DOHH2 (cell line): Measurements from ENCODE around the gene ADO.

Experiments used
- H3F3A ChIP-seq: fragments of 200-600 bp; sonication (generic), shearing (Covaris generic); 2 replicates; pipeline ENCODE4 v1.6.0; 2016; ENCODE audit warnings: antibody characterized with exemption, mild to moderate bottlenecking; ENCODE audit not compliant: control insufficient read depth, insufficient read depth
- H3K27ac ChIP-seq: fragments of 200-600 bp; sonication (generic); 2 replicates; pipeline ENCODE4 v1.5.1; 2014; ENCODE audit warnings: low read depth, mild to moderate bottlenecking, low read length, moderate library complexity
- H3K27me3 ChIP-seq: fragments of 200-600 bp; sonication (generic); 2 replicates; pipeline ENCODE4 v1.6.1; 2014; ENCODE audit warnings: mild to moderate bottlenecking, low read length, mixed read lengths; ENCODE audit not compliant: control insufficient read depth
- H3K36me3 ChIP-seq: fragments of 200-600 bp; sonication (generic); 2 replicates; pipeline ENCODE4 v1.6.1; 2014; ENCODE audit warnings: mild to moderate bottlenecking, low read length, moderate library complexity, mixed read lengths; ENCODE audit not compliant: control insufficient read depth
- H3K4me1 ChIP-seq: fragments of 200-600 bp; sonication (generic); 2 replicates; pipeline ENCODE4 v1.6.1; 2014; ENCODE audit warnings: mild to moderate bottlenecking, low read length, mixed read lengths; ENCODE audit not compliant: control insufficient read depth
- H3K4me2 ChIP-seq: fragments of 200-600 bp; sonication (generic); 2 replicates; pipeline ENCODE4 v1.6.0; 2014; ENCODE audit warnings: mild to moderate bottlenecking, low read length, moderate library complexity
- H3K4me3 ChIP-seq: fragments of 200-600 bp; sonication (generic); 2 replicates; pipeline ENCODE4 v1.5.1; 2014; ENCODE audit warnings: mild to moderate bottlenecking, low read length, mixed read lengths
- H3K79me2 ChIP-seq: fragments of 200-600 bp; sonication (generic); 2 replicates; pipeline ENCODE4 v1.6.1; 2014; ENCODE audit warnings: mild to moderate bottlenecking, low read length, mixed read lengths; ENCODE audit not compliant: control insufficient read depth
- H3K9me2 ChIP-seq: fragments of 200-600 bp; sonication (generic); replicated peaks from 2 replicates; pipeline ENCODE4 v1.6.1; 2014; ENCODE audit warnings: mild to moderate bottlenecking, low read length, mixed read lengths; ENCODE audit not compliant: control insufficient read depth
- H3K9me3 ChIP-seq: fragments of 200-600 bp; sonication (generic); 2 replicates; pipeline ENCODE4 v1.6.1; 2014; ENCODE audit warnings: antibody characterized with exemption, low read length, mixed read lengths; ENCODE audit not compliant: control insufficient read depth, insufficient read depth
- H4K20me1 ChIP-seq: fragments of 200-600 bp; sonication (generic); 2 replicates; pipeline ENCODE4 v1.6.0; 2014; ENCODE audit warnings: low read depth, mild to moderate bottlenecking, antibody characterized with exemption, low read length, moderate library complexity; ENCODE audit not compliant: control insufficient read depth, insufficient read depth
- EZH2phosphoT487 ChIP-seq: fragments of 200-600 bp; sonication (generic); IDR thresholded peaks from 2 replicates; pipeline ENCODE4 v1.6.1; 2017; ENCODE audit warnings: borderline replicate concordance, mild to moderate bottlenecking, antibody characterized with exemption, low read length, moderate library complexity, mixed read lengths
- TF ChIP-seq, protein P1 (sequence below): fragments of 200-600 bp; sonication (generic); IDR thresholded peaks from one replicate; pipeline ENCODE4 v1.5.1; 2014; ENCODE audit warnings: antibody characterized with exemption, mild to moderate bottlenecking, low read depth, low read length; ENCODE audit not compliant: poor library complexity, severe bottlenecking

ADO gene

DNA sequence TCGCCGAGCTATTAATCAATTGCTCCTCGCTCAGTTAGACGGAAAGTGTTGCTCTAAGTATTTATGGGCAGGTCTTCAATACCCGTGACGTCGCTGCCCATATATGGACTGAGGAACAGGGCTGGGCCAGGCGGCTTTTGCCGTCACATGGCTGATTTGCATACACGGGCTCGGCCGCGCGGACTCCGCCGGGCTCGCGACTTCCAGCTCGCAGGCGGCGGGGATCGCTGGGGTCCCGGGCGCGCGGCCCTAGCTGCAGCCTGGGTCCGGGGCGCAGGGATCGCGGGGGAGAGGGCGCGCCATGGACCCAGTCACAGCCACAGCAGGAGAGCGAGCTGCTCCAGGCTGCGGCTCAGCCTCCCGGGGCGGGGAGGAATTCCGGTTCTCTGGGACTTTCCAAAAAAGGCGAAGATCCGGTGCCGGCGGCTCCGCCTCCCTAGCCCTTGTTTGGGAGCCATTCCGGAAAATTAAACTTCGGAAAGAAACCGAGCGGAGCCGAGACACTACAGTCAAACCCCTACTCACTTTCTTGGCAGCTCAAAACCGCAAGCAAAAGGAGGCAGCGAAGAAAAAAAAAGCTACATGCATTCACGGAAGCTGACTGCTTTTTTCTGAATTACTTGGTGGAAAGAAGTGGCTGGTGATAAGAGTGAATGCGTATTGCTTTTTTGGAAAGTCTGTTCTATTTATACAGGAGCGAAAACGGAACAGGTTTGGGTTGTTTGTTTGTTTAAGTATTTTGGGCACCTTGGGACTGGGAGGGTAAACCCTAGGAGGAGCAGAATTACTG lies 12.0 kb downstream of the ADO start, which contains the start of gene EGR2:
Gene EGR2, minus strand, starts transcription at position 36 of the 790 bp plus-strand sequence. CDS start 337 bp downstream, outside the sequence.
- H4K20me1 ChIP-seq = peaks cover 9% of the 10 kb centered on the region; the same call in 1 of the 2 replicates
- H3K4me2 ChIP-seq = peak within 1 kb of the TSS; percentile 98
- no peaks in the 10 kb centered on the region for H3K9me2 ChIP-seq
- H3F3A ChIP-seq = peaks cover 15% of the 10 kb centered on the region
- H3K79me2 ChIP-seq = no peaks in the 10 kb centered on the region
- H3K4me1 ChIP-seq = peaks cover 30% of the 10 kb centered on the region
- H3K27me3 ChIP-seq = peaks cover 41% of the 10 kb centered on the region
- no peaks in the 10 kb centered on the region for H3K36me3 ChIP-seq
- peak within 1 kb of the TSS; percentile 77 for H3K27ac ChIP-seq
- H3K4me3 ChIP-seq = peak within 1 kb of the TSS; percentile 78
- TF ChIP-seq EZH2phosphoT487 = no peak
- TF ChIP-seq, protein P1, sequence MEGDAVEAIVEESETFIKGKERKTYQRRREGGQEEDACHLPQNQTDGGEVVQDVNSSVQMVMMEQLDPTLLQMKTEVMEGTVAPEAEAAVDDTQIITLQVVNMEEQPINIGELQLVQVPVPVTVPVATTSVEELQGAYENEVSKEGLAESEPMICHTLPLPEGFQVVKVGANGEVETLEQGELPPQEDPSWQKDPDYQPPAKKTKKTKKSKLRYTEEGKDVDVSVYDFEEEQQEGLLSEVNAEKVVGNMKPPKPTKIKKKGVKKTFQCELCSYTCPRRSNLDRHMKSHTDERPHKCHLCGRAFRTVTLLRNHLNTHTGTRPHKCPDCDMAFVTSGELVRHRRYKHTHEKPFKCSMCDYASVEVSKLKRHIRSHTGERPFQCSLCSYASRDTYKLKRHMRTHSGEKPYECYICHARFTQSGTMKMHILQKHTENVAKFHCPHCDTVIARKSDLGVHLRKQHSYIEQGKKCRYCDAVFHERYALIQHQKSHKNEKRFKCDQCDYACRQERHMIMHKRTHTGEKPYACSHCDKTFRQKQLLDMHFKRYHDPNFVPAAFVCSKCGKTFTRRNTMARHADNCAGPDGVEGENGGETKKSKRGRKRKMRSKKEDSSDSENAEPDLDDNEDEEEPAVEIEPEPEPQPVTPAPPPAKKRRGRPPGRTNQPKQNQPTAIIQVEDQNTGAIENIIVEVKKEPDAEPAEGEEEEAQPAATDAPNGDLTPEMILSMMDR = no peak
- H3K9me3 ChIP-seq = no peaks in the 10 kb centered on the region

DNA sequence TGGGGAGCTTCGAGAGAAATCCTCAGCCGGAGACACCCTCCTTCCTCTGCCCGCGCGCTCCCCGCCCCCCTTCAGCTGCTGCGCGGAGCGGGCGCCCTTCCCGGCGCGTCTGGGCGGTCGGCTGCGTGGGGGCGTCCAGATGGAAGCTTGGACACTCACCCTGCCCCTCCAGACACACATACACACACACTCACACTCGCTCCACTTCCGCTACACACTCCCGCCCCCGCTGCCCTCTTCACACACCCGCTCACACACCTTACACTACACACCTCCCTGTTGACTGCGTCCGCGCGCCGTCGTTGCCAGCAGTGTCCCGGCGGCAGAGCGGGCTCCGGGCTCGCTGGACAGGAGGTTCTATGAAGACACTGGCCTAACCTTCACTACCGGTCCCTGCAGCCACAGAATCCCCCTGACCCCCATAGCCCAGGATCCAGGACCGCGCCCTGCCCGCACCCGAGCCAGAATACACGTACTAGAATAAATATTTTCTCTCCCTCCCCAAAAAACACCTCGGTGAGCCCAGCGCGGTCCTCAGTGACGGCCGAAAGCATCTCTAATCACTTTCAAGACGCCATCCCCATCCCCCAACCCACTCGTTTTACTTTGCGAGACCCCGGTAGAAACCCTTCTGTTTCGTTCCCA lies 12.7 kb downstream of the ADO start:
- H3K79me2 ChIP-seq = no peaks in the 10 kb centered on the region
- TF ChIP-seq, protein P1 = no peak
- no peak for TF ChIP-seq EZH2phosphoT487
- peaks cover 30% of the 10 kb centered on the region for H3K4me1 ChIP-seq
- peaks cover 9% of the 10 kb centered on the region; the same call in 1 of the 2 replicates for H4K20me1 ChIP-seq
- peak overlapping the region; percentile 98 for H3K4me2 ChIP-seq
- H3K27me3 ChIP-seq = peaks cover 41% of the 10 kb centered on the region
- no peaks in the 10 kb centered on the region for H3K9me3 ChIP-seq
- H3K36me3 ChIP-seq = no peaks in the 10 kb centered on the region
- H3K27ac ChIP-seq = peak overlapping the region; percentile 77
- peak overlapping the region; percentile 78 for H3K4me3 ChIP-seq
- no peaks in the 10 kb centered on the region for H3K9me2 ChIP-seq
- peaks cover 7% of the 10 kb centered on the region for H3F3A ChIP-seq

DNA sequence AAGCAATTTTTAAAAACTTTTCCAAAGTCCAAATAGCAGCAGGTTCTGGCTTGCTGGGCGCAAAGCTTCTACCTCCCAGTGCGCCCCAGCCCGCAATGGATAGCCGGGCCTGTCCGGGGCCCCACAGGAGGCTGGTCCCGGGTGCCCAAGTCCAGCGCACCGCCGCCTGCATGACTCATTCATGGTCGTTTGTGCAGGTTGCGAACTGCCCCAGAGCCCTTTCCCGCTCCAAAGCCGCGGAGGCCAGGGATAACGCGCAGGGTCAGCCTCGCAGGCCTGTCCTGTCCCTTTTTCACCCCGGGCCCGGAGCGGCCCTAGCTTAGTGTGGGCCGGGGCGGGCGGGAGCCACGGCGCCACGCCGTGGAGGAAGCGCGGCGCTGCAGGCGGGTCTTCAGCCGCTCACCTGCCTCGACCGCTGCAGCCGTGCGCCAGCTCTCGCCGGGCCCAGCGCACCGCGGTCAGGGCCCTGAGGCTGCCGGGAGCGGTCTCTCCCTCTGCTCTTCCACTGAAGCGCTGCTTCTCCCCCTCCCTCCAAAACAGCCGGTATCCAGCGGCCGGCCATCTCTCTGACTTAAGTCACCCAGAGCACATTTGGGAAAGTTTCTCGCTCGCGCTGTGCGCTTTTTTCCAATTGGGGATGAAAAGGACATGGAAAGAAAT lies 13.4 kb downstream of the ADO start:
- Histone ChIP-seq H3K79me2 (no peaks in the 10 kb centered on the region), H3K27me3 (peaks cover 41% of the 10 kb centered on the region), H4K20me1 (0 out of 2 replicates have a peak, but pooled peaks cover 9% of the 10 kb centered on the region), H3K9me2 (no peaks in the 10 kb centered on the region), H3K4me1 (peaks cover 30% of the 10 kb centered on the region), H3K27ac (peak overlapping the region; percentile 77), H3K4me2 (peak overlapping the region; percentile 98), H3F3A (peaks cover 4% of the 10 kb centered on the region), H3K4me3 (peak overlapping the region; percentile 78), H3K36me3 (no peaks in the 10 kb centered on the region), H3K9me3 (no peaks in the 10 kb centered on the region)
- no peak for TF ChIP-seq EZH2phosphoT487
- TF ChIP-seq, protein P1 = peak; percentile 77
